HG02973 (cell line): Measurements from ENCODE around the gene EVL.

Source experiments
- ATAC-seq: cut with Tn5 transposase; IDR thresholded peaks from one replicate; pipeline ENCODE4 v1.9.1; 2021; ENCODE audit warnings: moderate library complexity; ENCODE audit not compliant: unreplicated experiment

EVL gene

GRCh38 chr14:100192250-100192671 lies 127.0 kb downstream of the EVL start:
- no peak for ATAC-seq

GRCh38 chr14:100192672-100193416 lies 127.6 kb downstream of the EVL start:
- peak; percentile 99 for ATAC-seq
